ENCODE measurements around the gene HARS1.

The HARS1 gene

GRCh38 chr5:140633021-140633471, 58.1 kb downstream of the HARS1 start, which contains the start of gene CD14:
CD14 (minus strand) TSS chr5:140633175; CDS start chr5:140633071, 104 bp downstream.
- TF ChIP-seq CTCF (IDR thresholded peaks at IDR 0.05; ENCODE audit: low read depth, low read length): no peak
- peak within 1 kb of the TSS; percentile 40 to 48 for H3K4me3 ChIP-seq (replicated peaks in 1 of 2; ENCODE audit: low read depth in 2 of 2, low read length in 2 of 2)
- DNase-seq (ENCODE audit: low read depth in 2 of 2): peak; percentile 46 to 48

- peak; percentile 4 for TF ChIP-seq CTCF (IDR thresholded peaks at IDR 0.05; ENCODE audit: low read depth, low read length)
- DNase-seq (ENCODE audit: low read depth in 2 of 2): peak; percentile 43 to 77
- H3K4me3 ChIP-seq (replicated peaks in 1 of 2; ENCODE audit: low read depth in 2 of 2, low read length in 2 of 2): peak overlapping the region; percentile 40 to 48
Observed at GRCh38 chr5:140632366-140633020, 58.7 kb downstream of the HARS1 start.

- peak overlapping the region; percentile 40 to 48 for H3K4me3 ChIP-seq (replicated peaks in 1 of 2; ENCODE audit: low read depth in 2 of 2, low read length in 2 of 2)
- no peak for TF ChIP-seq CTCF (IDR thresholded peaks at IDR 0.05; ENCODE audit: low read depth, low read length)
- no peak for DNase-seq (ENCODE audit: low read depth in 2 of 2)
Observed at GRCh38 chr5:140631831-140632365, 59.3 kb downstream of the HARS1 start.

GRCh38 chr5:140631036-140631417, 60.1 kb downstream of the HARS1 start:
- no peak overlapping the region for H3K4me3 ChIP-seq (replicated peaks in 1 of 2; ENCODE audit: low read depth in 2 of 2, low read length in 2 of 2)
- no peak for DNase-seq (ENCODE audit: low read depth in 2 of 2)
- no peak for TF ChIP-seq CTCF (IDR thresholded peaks at IDR 0.05; ENCODE audit: low read depth, low read length)

GRCh38 chr5:140630292-140631035, 60.7 kb downstream of the HARS1 start:
- DNase-seq (ENCODE audit: low read depth in 2 of 2): peak in 1 of 2 donors; percentile 25
- H3K4me3 ChIP-seq (replicated peaks in 1 of 2; ENCODE audit: low read depth in 2 of 2, low read length in 2 of 2): no peak overlapping the region
- TF ChIP-seq CTCF (IDR thresholded peaks at IDR 0.05; ENCODE audit: low read depth, low read length): no peak

- TF ChIP-seq CTCF (IDR thresholded peaks at IDR 0.05; ENCODE audit: low read depth, low read length): no peak
- H3K4me3 ChIP-seq (replicated peaks in 1 of 2; ENCODE audit: low read depth in 2 of 2, low read length in 2 of 2): no peak overlapping the region
- DNase-seq (ENCODE audit: low read depth in 2 of 2): peak in 1 of 2 donors; percentile 53
Observed at GRCh38 chr5:140628711-140629110, 62.5 kb downstream of the HARS1 start.
